ENCODE results near the gene ZNF283. TPM values are rescaled to one million over a fixed set of nuclear protein-coding genes. Genes with fewer than 3 reads are reported as not detected.
"Not testable (repeated sequence)": the region's sequence is repeated elsewhere in the genome, so short reads cannot be mapped to it uniquely, and the experiment has no call there.

The ZNF283 gene
- polyA plus RNA-seq, 4 donors = 12.0 to 22.0 (median 15.3) TPM

DNA sequence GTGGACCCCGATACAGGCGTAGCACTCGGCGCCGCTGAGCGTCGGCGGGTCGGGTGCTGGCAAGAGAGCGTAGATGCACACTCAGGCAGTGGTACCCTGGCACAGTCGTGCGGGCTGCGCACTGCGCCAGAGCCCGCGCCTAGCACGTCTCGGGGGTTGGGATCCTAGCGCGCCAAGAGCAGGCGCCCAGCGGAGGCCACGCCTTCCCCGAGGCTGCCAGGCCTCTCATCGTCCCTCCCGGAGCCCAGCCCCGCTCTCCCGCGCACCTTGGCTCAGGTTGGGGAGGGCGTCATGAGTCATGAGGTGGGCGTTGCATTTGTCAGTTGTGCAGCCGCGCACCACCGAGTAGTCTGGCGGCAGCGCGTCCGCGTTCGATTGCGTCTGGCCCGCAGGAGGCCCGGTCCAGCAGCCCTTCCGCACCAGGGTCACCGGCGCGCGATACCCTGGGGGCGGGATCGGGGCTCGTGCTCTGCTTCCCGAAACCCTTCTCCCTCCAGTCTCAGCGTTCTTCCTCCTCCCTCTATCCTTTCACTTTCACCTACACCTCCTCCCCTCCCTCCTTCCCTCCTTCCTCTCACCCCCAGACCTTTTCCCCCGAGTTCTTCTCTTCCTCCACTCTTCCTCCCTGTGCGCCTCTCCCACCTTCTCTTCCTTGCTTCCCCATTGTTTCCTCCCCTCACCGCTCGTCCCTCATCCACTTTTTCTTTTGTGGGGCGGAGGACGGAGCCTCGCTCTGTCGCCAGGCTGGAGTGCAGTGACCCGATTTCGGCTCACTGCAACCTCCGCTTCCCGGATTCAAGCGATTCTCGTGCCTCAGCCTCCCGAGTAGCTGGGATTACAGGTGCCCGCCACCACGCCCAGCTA is 28.3 kb upstream of the ZNF283 start:
- DNase-seq (ENCODE audit: low read depth in 4 of 4, low spot score in 2 of 4) = no peak

DNA sequence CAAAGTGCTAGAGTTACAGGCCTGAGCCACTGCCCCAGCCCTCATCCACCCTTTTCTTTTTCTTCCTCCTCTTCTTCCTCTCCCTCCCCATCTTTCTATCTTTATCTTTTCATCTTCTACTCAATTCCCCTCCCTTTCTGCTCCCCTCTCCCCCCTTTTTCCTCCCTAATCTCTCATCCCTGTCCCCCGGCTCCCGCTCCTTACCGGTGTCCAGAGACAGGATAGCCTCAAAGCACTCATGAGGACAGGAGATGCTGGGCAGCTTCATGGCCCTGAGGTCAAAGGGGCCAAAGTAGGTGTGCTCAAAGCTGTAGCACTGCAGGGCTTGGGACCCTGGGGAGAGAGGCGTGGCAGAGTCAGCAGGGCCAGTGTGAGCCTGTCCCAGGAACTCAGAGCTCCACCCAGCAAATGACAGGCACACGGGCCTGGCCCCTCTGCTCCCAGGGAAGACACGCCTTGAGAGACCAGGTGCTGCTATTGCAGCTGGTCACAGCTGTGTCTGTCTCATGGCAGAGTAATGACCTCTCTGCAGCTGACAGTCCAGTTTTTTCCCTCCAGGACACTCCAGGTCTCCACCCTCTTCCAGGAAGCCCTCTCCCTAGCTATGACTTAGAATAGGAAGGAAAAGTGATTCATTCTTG is 27.5 kb upstream of the ZNF283 start:
- no peak for DNase-seq (ENCODE audit: low read depth in 4 of 4, low spot score in 2 of 4)

DNA sequence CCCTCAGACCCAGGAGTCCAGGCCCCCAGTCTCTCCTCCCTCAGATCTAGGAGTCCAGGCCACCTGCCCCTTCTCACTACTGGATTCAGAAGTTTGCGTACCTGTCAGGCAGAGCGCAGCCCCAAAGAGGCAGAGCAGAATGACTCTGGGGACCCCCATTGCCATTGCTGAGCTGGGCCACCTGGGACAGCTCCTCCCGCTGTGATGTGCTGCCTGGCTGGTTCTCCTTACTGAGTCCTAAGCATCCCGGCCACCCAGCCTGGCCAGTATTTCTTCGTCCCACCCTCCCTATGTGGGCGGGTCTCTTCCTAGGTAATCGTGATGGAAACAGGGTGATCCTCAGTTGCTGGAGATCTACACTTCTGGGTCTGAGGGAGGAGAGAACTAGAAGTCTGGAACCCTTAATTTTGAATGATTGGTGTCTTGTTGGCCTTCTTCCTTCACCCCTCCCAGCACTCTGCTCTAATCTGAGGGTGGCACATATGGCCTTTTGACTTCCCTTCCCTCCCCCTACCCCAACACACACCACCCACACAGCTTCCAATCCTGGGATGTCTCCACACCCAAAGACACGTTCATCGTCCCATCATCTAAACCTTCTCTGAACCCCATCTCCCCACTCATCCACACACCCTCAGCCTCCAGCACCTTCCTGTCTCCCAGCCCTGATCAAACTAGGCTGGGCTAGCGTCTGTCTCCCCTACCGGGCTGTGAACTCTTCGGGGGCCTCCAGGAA is 24.7 kb upstream of the ZNF283 start, which contains the start of gene LYPD5:
Gene LYPD5, minus strand, starts transcription at position 232 of the 736 bp plus-strand sequence. Its CDS starts 67 bp downstream, at position 165.
- no peak for DNase-seq (ENCODE audit: low read depth in 4 of 4, low spot score in 2 of 4)

DNA sequence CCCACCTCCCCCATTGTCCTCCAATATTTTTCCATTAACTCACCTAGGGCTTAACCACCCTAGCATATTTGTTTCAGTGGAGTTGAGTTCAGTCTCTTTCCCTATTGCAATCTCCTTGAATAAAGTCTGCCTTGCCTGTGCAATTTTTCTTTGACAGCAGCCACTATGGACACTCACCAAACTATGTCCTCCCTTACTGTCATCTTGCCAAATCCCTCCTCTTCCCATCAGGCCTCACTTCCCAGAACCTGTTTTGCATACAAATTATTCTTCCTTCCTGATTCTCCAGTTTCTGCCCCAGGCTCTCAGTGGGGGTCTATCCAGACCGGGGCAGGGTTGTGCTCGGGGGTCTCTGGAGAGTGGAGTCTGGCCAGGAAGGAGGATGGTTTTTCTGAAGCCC is 22.7 kb upstream of the ZNF283 start:
- DNase-seq (ENCODE audit: low read depth in 4 of 4, low spot score in 2 of 4) = no peak

DNA sequence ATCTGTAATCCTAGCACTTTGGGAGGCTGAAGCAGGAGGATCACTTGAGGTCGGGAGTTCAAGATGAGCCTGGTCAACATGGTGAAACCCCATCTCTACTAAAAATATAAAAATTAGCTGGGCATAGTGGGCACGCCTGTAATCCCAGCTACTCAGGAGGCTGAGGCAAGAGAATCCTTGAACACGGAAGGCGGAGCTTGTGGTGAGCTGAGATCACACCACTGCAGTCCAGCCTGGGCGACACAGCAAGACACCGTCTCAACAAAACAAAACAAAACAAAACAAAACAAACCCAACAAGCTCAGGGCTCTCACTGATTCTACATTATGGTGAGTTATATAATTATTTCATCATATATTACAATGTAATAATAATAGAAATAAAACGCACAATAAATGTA is 20.7 kb upstream of the ZNF283 start:
- DNase-seq (ENCODE audit: low read depth in 4 of 4, low spot score in 2 of 4) = not testable (repeated sequence)

DNA sequence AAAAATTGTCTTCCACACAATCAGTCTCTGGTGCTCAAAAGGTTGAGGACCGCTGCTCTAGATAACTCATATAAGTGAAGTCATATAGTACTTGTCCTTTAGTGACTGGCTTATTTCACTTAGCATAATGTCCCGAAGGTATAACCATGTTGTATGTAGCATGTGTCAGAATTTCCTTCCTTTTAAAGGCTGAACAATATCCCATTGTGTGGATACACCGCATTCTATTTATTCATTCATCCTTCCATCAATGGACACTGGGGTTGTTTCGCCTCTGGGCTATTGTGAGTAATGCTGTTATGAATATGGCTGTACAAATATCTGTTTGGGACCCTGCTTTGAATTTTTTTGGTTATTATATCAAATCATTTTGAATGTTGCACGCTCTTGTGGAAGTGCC is 20.3 kb upstream of the ZNF283 start:
- DNase-seq (ENCODE audit: low read depth in 4 of 4, low spot score in 2 of 4) = no peak

DNA sequence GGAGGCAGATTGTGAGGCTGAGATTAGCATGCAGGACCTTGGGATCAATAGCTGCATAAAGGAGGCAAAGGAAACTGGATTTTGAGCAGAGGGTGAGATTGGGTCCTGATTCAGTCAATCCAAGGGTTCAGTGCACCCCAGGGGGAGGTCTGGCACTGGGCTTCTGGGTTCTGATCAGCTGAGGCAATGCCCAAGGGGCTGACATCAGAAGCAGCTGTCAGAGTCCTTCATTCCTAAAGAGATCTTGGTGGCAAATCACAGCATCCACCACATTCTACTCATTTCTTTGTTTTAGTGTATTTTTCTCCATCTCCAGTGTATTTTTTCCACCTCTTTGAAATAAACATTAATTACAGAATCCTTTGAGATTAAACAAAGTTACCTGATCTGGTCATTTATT is 19.5 kb upstream of the ZNF283 start:
- no peak for DNase-seq (ENCODE audit: low read depth in 4 of 4, low spot score in 2 of 4)

DNA sequence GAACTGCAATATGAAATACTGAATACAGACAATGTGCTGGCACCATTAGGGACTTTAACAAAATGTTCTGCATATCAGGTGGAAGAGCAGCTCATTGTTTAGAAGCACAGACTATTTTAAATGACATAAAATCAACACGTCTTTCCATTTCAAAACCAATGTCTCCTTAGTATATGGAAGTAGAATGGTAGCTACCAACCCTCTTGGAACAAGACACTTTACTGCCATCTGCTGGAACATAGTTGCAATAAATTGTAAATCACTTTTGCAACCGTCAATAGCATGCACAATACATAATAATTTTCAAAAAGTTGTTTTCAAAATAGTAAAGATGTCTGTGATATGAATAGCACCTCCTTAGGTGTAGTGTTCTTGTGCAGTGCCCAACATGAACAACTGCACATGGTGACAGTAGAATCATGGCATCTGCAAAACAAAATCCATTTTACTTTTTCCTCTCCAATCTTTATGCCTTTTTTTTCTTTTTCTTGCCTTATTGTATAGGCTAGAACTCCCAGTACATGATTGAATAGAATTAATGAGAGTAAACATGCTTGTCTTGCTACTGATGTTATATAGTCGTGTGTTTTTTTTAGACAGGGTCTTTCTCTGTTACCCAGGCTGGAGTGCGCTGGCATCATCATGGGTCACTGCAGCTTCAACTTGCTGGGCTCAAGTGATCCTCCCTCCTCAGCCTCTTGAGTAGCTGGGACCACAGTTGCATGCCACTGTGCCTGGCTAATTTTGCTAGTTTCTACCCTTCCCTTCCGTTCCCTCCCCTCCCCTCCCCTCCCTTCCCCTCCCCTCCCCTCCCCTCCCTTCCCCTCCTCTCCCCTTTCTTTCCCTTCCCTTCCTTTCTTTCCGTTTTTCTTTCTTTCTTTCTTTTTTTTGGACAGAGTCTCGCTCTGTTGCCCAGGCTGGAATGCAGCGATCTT is 17.1 kb upstream of the ZNF283 start:
- DNase-seq (ENCODE audit: low read depth in 4 of 4, low spot score in 2 of 4) = no peak

DNA sequence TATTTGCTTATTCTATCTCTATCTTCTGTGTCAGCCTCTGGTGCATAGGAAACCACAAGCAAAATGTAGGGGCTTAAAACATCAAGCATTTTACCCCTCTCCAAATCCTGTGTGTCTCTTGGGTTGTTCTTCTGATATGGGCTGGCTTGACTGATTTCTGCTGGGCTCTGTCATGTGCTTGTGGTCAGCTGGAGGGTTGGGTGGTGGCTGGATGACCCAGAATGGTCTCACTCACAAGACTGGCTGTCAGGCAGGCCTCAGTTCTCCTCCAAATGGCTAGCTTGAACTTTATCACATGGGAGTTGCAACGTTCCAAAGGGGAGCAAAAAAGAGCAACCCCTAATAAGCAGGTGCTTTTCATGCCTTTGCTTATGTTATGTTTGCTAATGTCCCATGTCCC is 15.3 kb upstream of the ZNF283 start:
- DNase-seq (ENCODE audit: low read depth in 4 of 4, low spot score in 2 of 4) = no peak

DNA sequence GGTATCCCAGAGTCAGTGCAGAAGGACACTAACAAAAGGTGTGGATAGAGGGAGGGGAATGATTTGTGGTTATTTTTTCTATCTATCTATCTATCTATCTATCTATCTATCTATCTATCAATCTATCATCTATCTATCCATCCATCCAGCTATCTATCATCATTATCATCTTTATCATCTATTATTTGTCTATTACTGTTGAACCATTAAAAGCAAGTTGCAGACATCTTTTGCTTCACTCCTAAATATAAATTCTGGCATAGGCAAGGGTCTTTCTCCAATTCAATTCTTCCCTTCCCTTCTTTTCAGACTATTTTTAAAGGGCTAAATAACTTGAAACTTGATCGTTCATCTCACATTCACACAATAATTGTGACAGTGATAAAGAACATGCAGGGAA is 14.9 kb upstream of the ZNF283 start:
- DNase-seq (ENCODE audit: low read depth in 4 of 4, low spot score in 2 of 4) = no peak

DNA sequence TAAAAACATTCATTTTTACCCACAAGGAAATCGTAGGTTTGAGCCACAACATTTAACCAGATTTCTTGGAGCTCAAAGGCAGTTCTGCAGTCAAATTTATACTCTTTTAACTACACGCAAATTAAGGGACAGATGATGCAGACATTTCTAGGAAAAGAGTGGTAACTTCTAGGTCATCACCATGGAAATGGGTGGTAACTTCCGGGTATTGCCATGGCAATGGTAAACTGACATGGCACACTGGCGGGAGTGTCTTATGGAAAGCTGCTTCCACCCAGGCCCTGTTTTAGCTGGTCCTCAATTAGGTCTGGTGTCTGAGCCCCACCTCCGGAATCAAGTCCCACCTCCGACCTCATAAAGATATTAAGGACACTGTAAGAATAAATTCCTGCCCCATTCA is 14.4 kb upstream of the ZNF283 start:
- DNase-seq (ENCODE audit: low read depth in 4 of 4, low spot score in 2 of 4) = no peak

DNA sequence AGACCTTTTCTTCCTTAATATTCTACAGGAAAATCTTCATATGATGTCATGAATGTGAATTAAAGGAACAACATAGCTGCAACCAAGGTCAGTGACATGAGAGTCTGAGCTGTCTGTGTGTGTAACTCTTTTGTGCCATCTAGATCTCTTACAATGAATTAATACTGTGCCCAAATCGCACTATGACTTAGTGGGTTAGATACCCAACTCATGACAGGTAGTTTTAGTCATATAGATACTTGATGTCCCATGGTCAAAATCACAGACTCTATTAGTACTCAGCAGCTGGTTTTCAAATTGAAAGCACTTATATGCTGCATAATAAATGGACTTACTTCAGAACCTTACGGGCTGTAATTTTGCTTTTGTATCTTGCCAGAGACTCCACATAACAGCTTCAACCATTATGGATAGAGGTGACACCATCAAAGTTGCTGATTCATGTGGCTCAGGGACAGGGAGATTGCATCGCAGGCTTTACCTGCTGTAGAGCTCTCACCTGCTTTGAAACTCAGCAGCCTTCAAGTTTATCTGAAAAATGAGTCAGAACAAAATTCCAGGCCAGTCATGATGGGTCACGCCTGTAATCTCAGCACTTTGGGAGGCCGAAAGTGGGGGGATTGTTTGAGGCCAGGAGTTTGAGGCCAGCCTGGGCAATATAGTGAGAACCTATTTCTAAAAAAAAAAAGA is 12.3 kb upstream of the ZNF283 start:
- DNase-seq (ENCODE audit: low read depth in 4 of 4, low spot score in 2 of 4) = no peak

DNA sequence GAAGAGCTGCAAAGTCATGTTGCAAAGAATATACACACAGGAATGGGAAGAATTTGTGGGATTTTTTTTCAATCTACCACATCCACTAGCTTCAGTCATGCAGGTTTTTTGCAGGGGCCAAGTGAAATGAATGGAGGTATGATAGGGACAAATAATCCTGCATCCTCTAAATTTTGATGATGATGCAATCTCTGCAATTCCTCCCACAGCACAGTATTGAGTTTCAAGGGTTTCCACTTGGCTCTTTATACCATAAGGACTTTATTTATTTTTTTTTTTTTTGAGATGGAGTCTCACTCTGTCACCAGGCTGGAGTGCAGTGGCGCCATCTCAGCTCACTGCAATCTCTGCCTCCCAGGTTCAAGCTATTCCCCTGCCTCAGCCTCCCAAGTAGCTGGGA is 9.7 kb upstream of the ZNF283 start:
- not testable (repeated sequence) for DNase-seq (ENCODE audit: low read depth in 4 of 4, low spot score in 2 of 4)

DNA sequence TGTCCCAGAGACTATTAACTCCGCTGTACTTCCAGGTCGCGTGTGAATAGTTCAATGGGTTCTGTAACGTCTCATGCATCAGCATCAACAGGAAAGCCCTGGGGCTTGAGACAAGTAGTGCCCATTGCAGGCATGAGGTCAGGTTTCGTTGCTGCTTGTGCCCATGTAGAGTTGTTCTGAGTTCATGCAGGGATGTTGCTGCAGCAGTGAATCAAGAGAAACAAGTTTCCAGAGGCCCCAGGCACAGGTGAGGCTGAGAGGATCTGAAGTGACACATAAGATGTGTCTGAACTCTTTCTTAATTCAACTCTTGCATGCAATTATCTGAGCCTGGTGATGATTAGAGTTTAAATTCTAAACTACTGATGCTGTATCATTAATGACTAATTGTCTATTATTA is 8.6 kb upstream of the ZNF283 start:
- no peak for DNase-seq (ENCODE audit: low read depth in 4 of 4, low spot score in 2 of 4)

DNA sequence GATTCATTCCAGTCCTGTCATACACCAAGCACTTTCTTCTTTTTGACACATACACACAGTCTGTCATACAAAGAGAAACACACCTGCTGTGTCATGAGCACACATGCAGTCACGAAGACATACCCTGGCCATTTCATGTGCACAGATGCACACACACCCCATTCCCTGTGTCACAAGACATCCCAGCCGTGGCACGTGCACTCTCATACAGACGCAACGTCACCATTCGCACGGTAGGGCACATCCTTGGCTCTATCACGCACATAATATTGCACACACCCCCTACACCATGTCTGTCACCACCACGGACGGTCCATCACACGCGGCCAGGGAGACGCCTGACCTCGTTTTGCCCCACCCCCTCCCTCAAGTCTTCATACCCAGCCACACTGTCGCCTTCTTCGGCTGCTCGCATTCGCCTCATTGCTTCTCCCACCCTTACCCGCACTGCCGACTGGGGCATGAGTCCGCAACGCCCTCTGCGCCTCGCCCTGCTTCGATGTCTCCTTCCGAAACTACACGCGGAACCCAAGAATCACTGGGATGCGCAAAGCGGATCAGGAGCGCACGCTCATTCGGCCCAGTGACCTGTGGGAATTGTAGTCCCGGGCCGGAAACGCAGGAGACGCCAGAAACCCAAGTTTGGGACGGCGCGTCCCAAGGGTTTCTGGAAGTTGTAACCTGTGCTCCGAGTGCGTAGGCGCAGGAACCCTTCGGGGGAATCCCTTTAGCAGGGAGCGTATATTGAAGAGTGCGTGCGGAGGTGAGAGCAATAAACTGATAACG is 6.8 kb upstream of the ZNF283 start:
- DNase-seq (ENCODE audit: low read depth in 4 of 4, low spot score in 2 of 4) = no peak

DNA sequence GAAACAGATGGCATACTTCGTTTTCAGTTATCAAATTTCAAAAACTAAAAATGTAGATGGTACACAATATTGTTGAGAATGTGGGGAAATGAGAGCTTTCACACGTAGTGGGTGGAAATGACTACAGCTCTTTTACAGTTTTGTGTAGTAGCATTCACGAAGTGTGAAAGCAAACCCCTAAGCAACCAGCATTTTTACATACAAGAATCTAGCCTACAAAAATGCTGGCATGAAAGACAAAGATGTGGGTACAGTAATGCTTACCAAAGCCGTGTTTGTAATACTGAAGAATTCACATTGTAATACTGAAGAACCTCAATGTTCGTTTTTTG is 6.3 kb upstream of the ZNF283 start:
- no peak for DNase-seq (ENCODE audit: low read depth in 4 of 4, low spot score in 2 of 4)

DNA sequence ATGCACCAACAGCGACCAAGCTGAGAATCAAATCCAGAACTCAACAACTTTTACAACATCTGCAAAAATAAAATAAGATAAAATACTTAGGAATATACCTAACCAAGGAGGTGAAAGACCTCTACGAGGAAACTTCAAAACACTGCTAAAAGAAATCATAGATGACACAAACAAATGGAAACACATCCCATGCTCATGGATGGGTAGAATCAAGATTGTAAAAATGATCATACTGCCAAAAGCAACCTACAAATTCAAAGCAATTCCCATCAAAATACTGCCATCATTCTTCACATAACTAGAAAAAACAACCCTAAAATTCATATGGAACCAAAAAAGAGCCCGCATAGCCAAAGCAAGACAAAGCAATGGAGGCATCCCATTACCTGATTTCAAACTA is 3.3 kb upstream of the ZNF283 start:
- DNase-seq (ENCODE audit: low read depth in 4 of 4, low spot score in 2 of 4) = not testable (repeated sequence)

DNA sequence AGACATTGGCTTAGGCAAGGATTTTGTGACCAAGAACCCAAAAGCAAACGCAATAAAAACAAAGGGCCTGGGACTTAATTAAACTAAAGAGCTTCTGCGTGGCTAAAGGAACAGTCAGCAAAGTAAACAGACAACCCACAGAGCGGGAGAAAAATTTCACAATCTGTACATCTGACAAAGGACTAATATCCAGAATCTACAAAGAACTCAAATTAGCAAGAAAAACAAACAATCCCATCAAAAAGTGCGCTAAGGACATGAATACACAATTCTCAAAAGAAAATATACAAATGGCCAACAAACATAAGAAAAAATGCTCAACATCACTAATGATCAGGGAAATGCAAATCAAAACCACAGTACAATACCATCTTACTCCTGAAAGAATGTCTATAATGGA is 2.5 kb upstream of the ZNF283 start:
- not testable (repeated sequence) for DNase-seq (ENCODE audit: low read depth in 4 of 4, low spot score in 2 of 4)

DNA sequence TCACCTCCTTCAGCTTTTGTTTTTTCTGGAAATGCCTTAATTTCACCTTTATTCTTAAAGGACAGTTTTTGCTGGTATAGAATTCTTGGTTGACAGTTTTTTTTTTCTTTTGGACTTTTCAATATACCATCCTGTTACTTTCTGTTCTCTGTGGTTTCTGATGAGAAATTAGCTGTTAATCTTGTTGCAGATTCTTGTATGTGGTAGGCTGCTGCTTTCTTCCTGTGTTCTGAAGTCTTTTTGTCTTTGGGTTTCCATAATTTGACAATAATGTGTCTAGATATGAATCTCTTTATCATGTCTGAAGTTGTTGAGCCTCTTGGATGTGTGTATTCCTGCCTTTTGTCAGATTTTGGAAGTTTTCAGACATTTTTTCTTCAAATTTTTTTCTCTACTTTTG is 12.0 kb downstream of the ZNF283 start:
- no peak for DNase-seq (ENCODE audit: low read depth in 4 of 4, low spot score in 2 of 4)
